Suppressor macrophage (primary cell): ENCODE measurements around the gene FCRL6.

Experiments used
- DNase-seq, 4 experiments: peaks; one replicate each; pipeline ENCODE4 v3.0.0-alpha.2; 2020 to 2022

FCRL6 gene

DNA sequence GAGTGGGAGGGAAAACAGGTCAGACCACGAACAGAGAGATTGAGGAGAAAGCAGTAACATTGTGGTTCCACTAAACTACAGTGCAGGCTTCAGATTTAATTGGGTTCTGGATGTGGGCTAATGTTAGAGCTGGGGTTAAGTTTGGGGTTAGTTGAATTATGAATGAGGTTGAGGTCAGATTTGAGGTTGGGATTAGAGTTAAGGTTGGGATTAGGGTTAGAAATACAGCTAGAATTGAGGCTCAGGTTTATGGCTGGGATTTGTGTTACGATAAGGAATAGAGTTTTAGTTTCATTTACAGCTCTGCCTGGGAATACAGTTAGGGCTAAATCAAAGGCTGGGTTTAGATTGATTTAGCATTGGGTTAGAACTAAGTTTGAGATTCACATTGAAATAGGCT is 62.1 kb downstream of the FCRL6 start:
- DNase-seq = no peak
